GM18508 (cell line): Measurements from ENCODE around the gene OR13F1.
"Not testable (repeated sequence)": the region's sequence is repeated elsewhere in the genome, so short reads cannot be mapped to it uniquely, and the experiment has no call there.

Source experiments
- ATAC-seq: cut with Tn5 transposase; IDR thresholded peaks from one replicate; pipeline ENCODE4 v1.9.1; 2021; ENCODE audit warnings: moderate number of reproducible peaks; ENCODE audit not compliant: insufficient read depth, unreplicated experiment

OR13F1 gene

GRCh38 chr9:104503963-104504362 is at the start of gene OR13F1:
Gene OR13F1 (plus strand): TSS chr9:104504263. CDS start chr9:104504263, 0 bp downstream.
- ATAC-seq = no peak

GRCh38 chr9:104456831-104457230 is 47.2 kb upstream of the OR13F1 start:
- ATAC-seq = no peak

DNA sequence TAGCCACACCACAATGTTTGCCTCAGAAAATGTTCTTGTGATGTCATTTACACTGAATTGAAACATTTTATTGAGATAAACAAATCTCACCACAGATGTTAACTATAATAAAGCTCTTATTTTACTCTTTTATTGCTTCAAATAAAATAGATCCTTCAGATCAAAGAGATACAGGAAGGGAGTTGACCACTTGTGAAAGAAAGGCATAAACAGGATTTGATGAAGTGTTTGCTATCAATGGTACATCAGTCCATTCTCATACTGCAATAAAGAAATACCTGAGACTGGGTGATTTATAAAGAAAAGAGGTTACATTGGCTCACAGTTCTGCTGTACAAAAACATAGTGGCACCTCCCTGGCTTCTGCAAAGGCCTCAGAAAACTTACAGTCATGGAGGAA is 40.2 kb upstream of the OR13F1 start:
- no peak for ATAC-seq

GRCh38 chr9:104468261-104468660 is 35.8 kb upstream of the OR13F1 start:
- no peak for ATAC-seq

DNA sequence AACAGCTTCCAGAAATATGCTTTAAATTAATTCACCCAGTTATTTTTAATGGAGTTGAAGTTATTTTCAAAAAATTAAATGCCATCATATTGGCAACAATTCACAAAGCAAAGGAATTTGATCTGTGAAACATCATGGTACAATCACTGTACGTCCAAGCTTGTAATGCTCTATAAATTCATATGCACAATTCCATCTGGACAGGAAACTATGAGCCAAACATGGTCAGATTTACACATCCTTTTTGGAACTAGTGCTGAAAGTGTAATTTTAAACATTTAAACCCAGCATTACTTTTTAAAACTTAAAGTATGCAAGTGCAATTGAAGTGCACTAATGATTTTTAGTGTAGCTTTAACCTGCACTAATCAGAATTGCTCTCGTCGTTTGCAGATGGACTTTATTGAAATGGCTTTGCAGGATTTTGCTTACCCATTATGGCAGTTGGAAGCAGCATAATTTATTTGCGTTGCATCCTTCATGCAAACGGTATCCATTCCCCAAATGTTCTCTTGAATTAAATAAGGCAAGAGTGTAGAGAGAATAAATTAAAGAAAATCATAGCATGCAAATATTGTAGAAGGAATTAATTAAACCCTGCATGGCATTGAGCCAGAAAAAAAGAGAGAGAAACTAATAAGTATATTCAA is 21.0 kb upstream of the OR13F1 start:
- no peak for ATAC-seq

GRCh38 chr9:104485014-104485413 is 19.0 kb upstream of the OR13F1 start:
- no peak for ATAC-seq

- ATAC-seq = no peak
Observed at GRCh38 chr9:104494808-104495207, 9.3 kb upstream of the OR13F1 start.

DNA sequence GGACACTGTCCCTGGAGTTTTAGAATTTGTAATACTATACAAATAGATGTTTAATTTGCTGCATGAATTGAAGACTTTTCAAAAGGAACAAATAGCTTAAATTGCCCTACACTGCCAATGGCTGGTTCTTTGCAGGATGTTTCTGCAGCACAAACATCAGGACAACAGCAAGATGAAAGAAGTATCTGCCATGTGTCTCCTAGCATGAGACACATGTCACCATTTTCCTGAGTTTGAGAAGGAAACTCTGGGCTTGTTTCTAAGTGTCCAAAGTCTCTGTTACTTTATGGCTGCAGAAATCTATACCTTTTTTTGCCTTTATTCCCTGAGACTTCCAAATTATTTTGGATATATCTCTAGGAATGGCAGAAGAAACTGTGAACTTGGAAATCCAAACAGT is 623 bp upstream of the OR13F1 start:
- ATAC-seq = no peak

- ATAC-seq = no peak
Observed at GRCh38 chr9:104506565-104506964, 2.5 kb downstream of the OR13F1 start.

DNA sequence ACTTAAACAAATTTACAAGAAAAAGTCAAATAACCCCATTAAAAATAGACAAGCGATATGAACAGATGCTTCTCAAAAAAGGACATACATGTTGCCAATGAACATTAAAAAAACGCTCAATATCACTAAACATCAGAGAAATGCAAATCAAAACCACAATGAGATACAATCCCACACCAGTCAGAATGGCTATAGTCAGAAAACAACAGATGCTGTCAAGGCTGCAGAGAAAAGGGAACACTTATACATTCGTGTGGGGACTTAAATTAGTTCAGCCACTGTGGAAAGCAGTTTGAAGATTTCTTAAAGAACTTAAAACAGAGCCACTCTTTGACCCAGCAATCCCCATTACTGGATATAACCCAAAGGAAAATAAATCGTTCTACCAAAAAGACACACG is 10.8 kb downstream of the OR13F1 start:
- no peak for ATAC-seq

DNA sequence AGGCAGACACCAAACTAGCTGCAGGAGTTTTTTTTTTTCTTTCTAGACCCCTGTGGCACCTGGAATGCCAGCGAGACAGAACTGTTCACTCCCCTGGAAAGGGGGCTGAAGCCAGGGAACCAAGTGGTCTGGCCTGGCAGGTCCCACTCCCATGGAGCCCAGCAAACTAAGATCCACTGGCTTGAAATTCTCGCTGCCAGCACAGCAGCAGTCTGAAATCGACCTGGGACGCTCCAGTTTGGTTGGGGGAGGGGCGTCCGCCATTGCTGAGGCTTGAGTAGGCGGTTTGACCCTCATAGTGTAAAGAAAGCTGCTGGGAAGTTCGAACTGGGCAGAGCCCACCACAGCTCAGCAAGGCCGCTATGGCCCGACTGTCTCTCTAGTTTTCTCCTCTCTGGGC is 16.2 kb downstream of the OR13F1 start:
- ATAC-seq = not testable (repeated sequence)

DNA sequence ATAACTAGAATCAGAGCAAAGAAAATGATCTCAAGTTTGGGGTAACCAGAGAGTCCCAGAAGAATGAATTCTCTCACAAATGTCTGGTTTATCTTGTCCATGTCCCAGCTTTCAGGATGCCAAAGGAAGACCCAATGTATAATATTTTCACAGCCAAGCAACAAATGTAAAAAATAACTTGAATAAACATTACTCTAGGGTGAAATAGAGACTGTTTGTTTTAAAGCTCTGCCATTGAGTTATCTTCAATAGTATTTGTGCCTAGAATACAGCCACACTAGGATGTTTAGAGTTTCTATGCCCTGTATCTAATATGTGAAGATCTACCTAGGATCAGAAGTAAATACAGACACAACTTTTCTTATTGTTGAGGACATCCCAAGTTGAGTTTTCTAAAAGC is 23.0 kb downstream of the OR13F1 start, which contains the start of gene OR13C4:
Gene OR13C4 (minus strand): TSS at position 101 of the 400 bp plus-strand sequence. CDS start 0 bp downstream, at position 101.
- ATAC-seq = no peak

GRCh38 chr9:104536756-104537155 is 32.7 kb downstream of the OR13F1 start, which contains the start of gene OR13C3:
Gene OR13C3 (minus strand): TSS chr9:104536856. CDS start chr9:104536723, 133 bp downstream.
- no peak for ATAC-seq

GRCh38 chr9:104539275-104539674 is 35.2 kb downstream of the OR13F1 start:
- ATAC-seq = no peak

DNA sequence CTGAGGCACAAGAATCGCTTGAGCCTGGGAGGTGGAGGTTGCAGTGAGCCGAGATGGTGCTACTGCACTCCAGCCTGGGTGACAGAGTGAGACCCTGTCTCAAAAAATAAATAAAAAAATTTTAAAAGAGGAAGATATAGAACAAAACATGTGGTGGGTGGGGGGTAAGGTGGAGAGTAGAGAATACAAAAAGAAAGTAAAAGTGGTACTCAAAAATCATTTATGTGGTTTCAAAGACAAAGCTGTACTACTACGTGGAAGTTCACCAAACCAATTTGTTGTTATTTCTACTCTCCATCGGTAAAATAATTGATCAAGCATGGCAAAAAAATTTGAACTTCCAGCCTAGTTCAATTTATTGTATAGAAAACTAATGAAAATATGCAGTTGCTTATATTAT is 40.6 kb downstream of the OR13F1 start:
- ATAC-seq = no peak

GRCh38 chr9:104553261-104553660 is 49.2 kb downstream of the OR13F1 start:
- ATAC-seq = no peak
